H1 (cell line): Measurements from ENCODE around the gene STX8. TPM values are rescaled to one million over a fixed set of nuclear protein-coding genes. Genes with fewer than 3 reads are reported as not detected.

Experiments
- CTCF ChIA-PET: fragments of 300-600 bp; sonication (Branson Sonifier 250); formaldehyde crosslinking; loops from one replicate; lab custom pipeline; 2021; ENCODE audit not compliant: partially characterized antibody; lab: Charles Lee
- POLR2A ChIA-PET: fragments of 300-600 bp; sonication (Branson Sonifier 250); formaldehyde crosslinking; loops from one replicate; lab custom pipeline; 2021; ENCODE audit warnings: inconsistent platforms; ENCODE audit not compliant: partially characterized antibody; lab: Charles Lee
- DNase-seq, 2 experiments: peaks; one replicate each; pipeline versions ENCODE4 v3.0.0 to v3.0.0-alpha.2; 2010 to 2022; ENCODE audit warnings: low spot score in 2 of 2, low read depth in 1 of 2, mixed read lengths in 1 of 2
- FAIRE-seq: peaks from 2 replicates; lab custom pipeline; 2011; peaks lifted over from hg19 to GRCh38; lab: Jason Lieb, UNC
- H2AFZ ChIP-seq: 2 replicates; pipeline ENCODE4 v1.8.1; 2012; ENCODE audit warnings: low read length, inconsistent platforms
- H2AK5ac ChIP-seq: 2 replicates; pipeline ENCODE4 v1.6.1; 2013; ENCODE audit warnings: low read depth, low read length
- H2BK120ac ChIP-seq: replicated peaks from 2 replicates; pipeline ENCODE3; 2013; ENCODE audit warnings: low read depth, low read length, inconsistent platforms
- H2BK12ac ChIP-seq: 2 replicates; pipeline ENCODE4 v1.6.1; 2013; ENCODE audit warnings: low read depth, low read length
- H2BK15ac ChIP-seq: 2 replicates; pipeline ENCODE4 v1.6.1; 2013; ENCODE audit warnings: low read length
- H2BK20ac ChIP-seq: 2 replicates; pipeline ENCODE4 v1.6.1; 2013; ENCODE audit warnings: low read length
- H2BK5ac ChIP-seq: 2 replicates; pipeline ENCODE4 v1.6.1; 2013; ENCODE audit warnings: low read depth, low read length
- H3K14ac ChIP-seq: 2 replicates; pipeline ENCODE4 v1.6.1; 2013; ENCODE audit warnings: inconsistent platforms; ENCODE audit not compliant: insufficient read length
- H3K18ac ChIP-seq: 2 replicates; pipeline ENCODE4 v1.6.1; 2013; ENCODE audit warnings: low read length; ENCODE audit errors: extremely low read depth
- H3K23ac ChIP-seq: 2 replicates; pipeline ENCODE4 v1.6.1; 2013; ENCODE audit warnings: inconsistent platforms; ENCODE audit not compliant: insufficient read length
- H3K23me2 ChIP-seq: 2 replicates; pipeline ENCODE4 v1.6.1; 2013; ENCODE audit warnings: low read depth, low read length
- H3K27ac ChIP-seq: 2 replicates; pipeline ENCODE4 v1.6.1; 2011; ENCODE audit warnings: low read depth, low read length, inconsistent platforms
- H3K27me3 ChIP-seq, 4 experiments: replicated peaks in 1 of 4; 1 replicate in 1 of 4; 2 replicates in 3 of 4; pipeline versions ENCODE4 v1.6.1 to v1.8.1; 2011 to 2013; ENCODE audit warnings: low read length in 3 of 4, mild to moderate bottlenecking in 3 of 4, inconsistent platforms in 2 of 4, mixed read lengths in 2 of 4, moderate library complexity in 1 of 4; ENCODE audit not compliant: control insufficient read depth in 3 of 4, insufficient read depth in 3 of 4; ENCODE audit errors: extremely low read depth in 1 of 4
- H3K36me3 ChIP-seq, 4 experiments: 2 replicates each; pipeline versions ENCODE4 v1.6.1 to v1.8.1; 2011 to 2013; ENCODE audit warnings: mild to moderate bottlenecking in 4 of 4, low read length in 3 of 4, moderate library complexity in 2 of 4, control low read depth in 1 of 4, inconsistent platforms in 1 of 4; ENCODE audit not compliant: insufficient read depth in 4 of 4, control insufficient read depth in 2 of 4
- H3K4ac ChIP-seq: replicated peaks from 2 replicates; pipeline ENCODE3; 2013; ENCODE audit warnings: low read length, low read depth, mixed read lengths, inconsistent platforms; ENCODE audit not compliant: insufficient read length
- H3K4me1 ChIP-seq, 4 experiments: replicated peaks in 1 of 4; 1 replicate in 1 of 4; 2 replicates in 3 of 4; pipeline versions ENCODE4 v1.6.1 to v1.8.1; 2011 to 2013; ENCODE audit warnings: low read length in 3 of 4, inconsistent platforms in 2 of 4, mixed read lengths in 1 of 4; ENCODE audit not compliant: insufficient read depth in 4 of 4, control insufficient read depth in 3 of 4
- H3K4me2 ChIP-seq, 2 experiments: 2 replicates each; pipeline versions ENCODE4 v1.6.1 to v1.8.1; 2011 to 2013; ENCODE audit warnings: low read depth in 2 of 2, low read length in 2 of 2, control low read depth in 1 of 2, inconsistent platforms in 1 of 2, mild to moderate bottlenecking in 1 of 2; ENCODE audit not compliant: insufficient read depth in 1 of 2
- H3K4me3 ChIP-seq, 4 experiments: fragments of 200-600, 300-600 bp in 1 of 4; sonication (generic), shearing (Covaris generic), sonication (Bioruptor Twin) in 1 of 4; 2 replicates each; pipeline versions ENCODE4 v1.5.1 to v1.8.1; 2011 to 2016; ENCODE audit warnings: low read length in 4 of 4, low read depth in 3 of 4, control low read depth in 2 of 4, inconsistent platforms in 2 of 4, mild to moderate bottlenecking in 2 of 4, mixed read lengths in 1 of 4, moderate library complexity in 1 of 4; ENCODE audit not compliant: insufficient read depth in 2 of 4; ENCODE audit errors: extremely low read depth in 1 of 4
- H3K56ac ChIP-seq: replicated peaks from 2 replicates; pipeline ENCODE3; 2013; ENCODE audit warnings: low read depth, mild to moderate bottlenecking, mixed read lengths, low read length, inconsistent platforms; ENCODE audit not compliant: insufficient read length
- H3K79me1 ChIP-seq: 2 replicates; pipeline ENCODE4 v1.6.1; 2013; ENCODE audit warnings: low read depth, low read length, control low read depth
- H3K79me2 ChIP-seq, 2 experiments: 2 replicates each; pipeline versions ENCODE4 v1.6.1 to v1.8.1; 2012 to 2013; ENCODE audit warnings: low read length in 2 of 2, mild to moderate bottlenecking in 2 of 2, inconsistent platforms in 1 of 2; ENCODE audit not compliant: insufficient read depth in 2 of 2, control insufficient read depth in 1 of 2
- H3K9ac ChIP-seq, 4 experiments: replicated peaks in 1 of 4; 1 replicate in 1 of 4; 2 replicates in 3 of 4; pipeline versions ENCODE4 v1.6.1 to v1.8.1; 2011 to 2013; ENCODE audit warnings: low read depth in 3 of 4, low read length in 3 of 4, control low read depth in 2 of 4, mild to moderate bottlenecking in 2 of 4, moderate library complexity in 2 of 4, inconsistent platforms in 1 of 4; ENCODE audit errors: extremely low read depth in 1 of 4
- H3K9me3 ChIP-seq, 2 experiments: 2 replicates each; pipeline versions ENCODE4 v1.6.1 to v1.8.1; 2012 to 2013; ENCODE audit warnings: mild to moderate bottlenecking in 2 of 2, moderate library complexity in 2 of 2, control low read depth in 1 of 2, inconsistent platforms in 1 of 2, low read depth in 1 of 2, low read length in 1 of 2, mixed read lengths in 1 of 2; ENCODE audit not compliant: insufficient read depth in 2 of 2
- H4K20me1 ChIP-seq, 2 experiments: replicated peaks in 1 of 2; 2 replicates each; pipeline versions ENCODE3 to v1.8.1; 2011 to 2013; ENCODE audit warnings: inconsistent platforms in 2 of 2, low read length in 2 of 2, mild to moderate bottlenecking in 1 of 2; ENCODE audit not compliant: insufficient read depth in 2 of 2, control insufficient read depth in 1 of 2
- H4K5ac ChIP-seq: 2 replicates; pipeline ENCODE4 v1.6.1; 2013; ENCODE audit warnings: low read length, low read depth, mixed read lengths, inconsistent platforms; ENCODE audit not compliant: insufficient read length
- H4K8ac ChIP-seq: 2 replicates; pipeline ENCODE4 v1.8.0; 2013; ENCODE audit warnings: mild to moderate bottlenecking, moderate library complexity, low read length, inconsistent platforms; ENCODE audit not compliant: insufficient read depth; ENCODE audit errors: extremely low read depth
- H4K91ac ChIP-seq: replicated peaks from 2 replicates; pipeline ENCODE3; 2013; ENCODE audit warnings: low read length, mixed read lengths, inconsistent platforms; ENCODE audit not compliant: insufficient read length
- JUN ChIP-seq: IDR thresholded peaks from 2 replicates; pipeline ENCODE4 v1.6.1; 2011; ENCODE audit warnings: low read depth, mild to moderate bottlenecking, improper control_type of control experiment, low read length
- KDM1A ChIP-seq: fragments of 200-600, 300-600 bp; sonication (generic); IDR thresholded peaks from 2 replicates; pipeline ENCODE4 v1.7.1; 2016; ENCODE audit warnings: mild to moderate bottlenecking, low read length, borderline replicate concordance
- KDM5A ChIP-seq: fragments of 200-600 bp; IDR thresholded peaks from 2 replicates; pipeline ENCODE4 v1.7.1; 2012; ENCODE audit warnings: mild to moderate bottlenecking, low read length, inconsistent platforms, mixed read lengths
- RBBP5 ChIP-seq: IDR thresholded peaks from 2 replicates; pipeline ENCODE4 v1.7.1; 2012; ENCODE audit warnings: low read depth, mild to moderate bottlenecking, inconsistent platforms, low read length, moderate library complexity, borderline replicate concordance
- RNF2 ChIP-seq: fragments of 200-900, 300-1000 bp; sonication (generic); IDR thresholded peaks from 2 replicates; pipeline ENCODE4 v1.7.1; 2016; ENCODE audit warnings: borderline replicate concordance, low read depth, mild to moderate bottlenecking, antibody characterized with exemption, low read length; ENCODE audit not compliant: poor library complexity, severe bottlenecking; ENCODE audit errors: missing control alignments
- RXRA ChIP-seq: IDR thresholded peaks from 2 replicates; pipeline ENCODE4 v1.6.1; 2011; ENCODE audit warnings: low read depth, mild to moderate bottlenecking, low read length, moderate library complexity; ENCODE audit not compliant: insufficient read depth
- SIN3A ChIP-seq, 2 experiments: IDR thresholded peaks in 1 of 2; conservative IDR thresholded peaks in 1 of 2; 2 replicates each; pipeline ENCODE4 v1.6.1; 2011 to 2012; ENCODE audit warnings: low read length in 2 of 2, improper control_type of control experiment in 1 of 2, low read depth in 1 of 2, mild to moderate bottlenecking in 1 of 2
- SIX5 ChIP-seq: IDR thresholded peaks from 2 replicates; pipeline ENCODE4 v1.6.1; 2011; ENCODE audit warnings: mild to moderate bottlenecking, low read depth, low read length
- SP1 ChIP-seq: IDR thresholded peaks from 2 replicates; pipeline ENCODE4 v1.6.1; 2011; ENCODE audit warnings: low read depth, low read length
- SP4 ChIP-seq: IDR thresholded peaks from 2 replicates; pipeline ENCODE4 v1.6.1; 2012; ENCODE audit warnings: low read length, inconsistent platforms
- SUZ12 ChIP-seq: fragments of 200-600 bp; sonication (generic); IDR thresholded peaks from 2 replicates; pipeline ENCODE4 v1.6.1; 2012; ENCODE audit warnings: mild to moderate bottlenecking, inconsistent platforms, low read length, moderate library complexity, mixed read lengths
- WGBS, 2 experiments: shearing (Covaris generic) in 1 of 2; methylation state at CpG; one replicate each; pipeline versions ENCODE4 v1.1.6 to v1.1.7; 2013 to 2015; ENCODE audit warnings: low lambda C conversion rate in 2 of 2, mixed read lengths in 2 of 2, inconsistent platforms in 1 of 2, low coverage in 1 of 2, missing lambda C conversion rate in 1 of 2; ENCODE audit not compliant: insufficient replicate concordance in 2 of 2, insufficient coverage in 1 of 2, insufficient read length in 1 of 2; ENCODE audit errors: extremely low coverage in 1 of 2, missing lambda C conversion rate in 1 of 2; 5-methylcytosine and 5-hydroxymethylcytosine counted together
- polyA plus RNA-seq, 7 experiments: library from polyadenylated mRNA; depleted of rRNA in 3 of 7; stranded (reverse) in 5 of 7; unstranded in 2 of 7; fragments of >200 nt in 5 of 7; fragments of 200-250 nt in 2 of 7; gene quantifications; 1 replicate in 5 of 7; 2 replicates in 1 of 7; 4 replicates in 1 of 7; pipeline versions ENCODE4 v1.2.1 to v1.2.3, GENCODE V29; 2011 to 2013; ENCODE audit warnings: missing spikeins in 2 of 7, mixed read lengths in 2 of 7
- total RNA-seq: library from RNA; stranded (reverse); fragmentation: NEBNext Ultra II Directional; extraction: Animal tissue kit (Norgen Biotek cat#: 25700); gene quantifications from 2 replicates; pipeline ENCODE4 v1.2.1, GENCODE V29; 2021
- TF ChIP-seq, protein P1 (sequence below): IDR thresholded peaks from 2 replicates; pipeline ENCODE4 v1.6.1; 2012; ENCODE audit warnings: inconsistent platforms

Gene STX8
- total and polyA plus RNA-seq, 2 of the 8 experiments (the other 6 are each of a cell fraction or from before 2014, with no cell fraction given), result 22.8 to 42.5 TPM

DNA sequence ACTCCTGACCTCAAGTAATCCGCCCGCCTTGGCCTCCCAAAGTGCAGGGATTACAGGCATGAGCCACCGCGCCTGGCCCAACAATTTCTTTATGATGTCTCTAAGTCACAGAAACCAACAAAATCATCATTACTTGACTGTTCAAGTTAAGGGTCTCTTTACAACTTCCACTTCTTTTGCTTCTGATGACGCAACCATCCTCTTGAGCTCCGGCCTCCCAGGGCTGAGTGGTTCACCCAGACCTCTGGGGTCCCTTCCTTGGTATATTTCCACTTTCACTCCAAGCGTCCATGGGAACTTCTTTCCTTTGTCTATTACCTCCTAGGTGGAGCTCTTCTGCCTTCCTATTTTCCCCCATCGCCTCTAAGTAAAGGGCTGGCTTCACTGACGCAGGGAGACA is 300.6 kb downstream of the STX8 start:
- H3K4ac ChIP-seq, result no peak overlapping the region
- no peak overlapping the region for H2BK15ac ChIP-seq
- H4K91ac ChIP-seq, result no peak overlapping the region
- H2BK5ac ChIP-seq, result no peak overlapping the region
- no peak overlapping the region for H2BK20ac ChIP-seq
- no peak overlapping the region for H3K18ac ChIP-seq
- WGBS, 2 experiments, result 94% methylated on average over 9 of the region's 9 CpGs; no CpG with 5 or more reads in 1 of the 2 experiments
- H2AK5ac ChIP-seq, result no peak overlapping the region
- H3K4me2 ChIP-seq, result no peak overlapping the region
- H3K56ac ChIP-seq, result no peak overlapping the region
- H3K9me3 ChIP-seq, result no peaks in the 10 kb centered on the region
- H3K4me1 ChIP-seq, result peaks cover 0 to 5% (median 2%) of the 10 kb centered on the region in 4 experiments; a peak in 1 of 7 replicates
- H4K5ac ChIP-seq, result no peak overlapping the region
- H3K9ac ChIP-seq, result no peak overlapping the region
- FAIRE-seq (no peak), DNase-seq (no peak)
- no peak overlapping the region for H2BK12ac ChIP-seq
- H3K14ac ChIP-seq, result no peak overlapping the region
- CTCF ChIA-PET, result interaction anchor here (0.6 to 5.6 kb wide), 4 partner anchors 9 to 53 kb away, joined by 3 to 30 read pairs (median 4); no protein-coding TSS in a partner anchor
- H3K79me2 ChIP-seq, result no peaks in the 10 kb centered on the region
- no peak overlapping the region for H3K27ac ChIP-seq
- H2BK120ac ChIP-seq, result no peak overlapping the region
- POLR2A ChIA-PET, result no interaction called here
- H3K23me2 ChIP-seq, result 0 out of 2 replicates have a peak, but pooled peaks cover 2% of the 10 kb centered on the region
- H2AFZ ChIP-seq, result no peak overlapping the region
- H3K23ac ChIP-seq, result no peak overlapping the region
- H3K79me1 ChIP-seq, result no peaks in the 10 kb centered on the region
- H4K8ac ChIP-seq, result no peak overlapping the region
- H3K36me3 ChIP-seq, result no peaks in the 10 kb centered on the region
- no peaks in the 10 kb centered on the region for H4K20me1 ChIP-seq
- H3K4me3 ChIP-seq, result no peak overlapping the region
- no peaks in the 10 kb centered on the region for H3K27me3 ChIP-seq
- TF ChIP-seq RBBP5 (no peak), SP4 (no peak), SIN3A (conservative IDR thresholded peaks at IDR 0.05 in 1 of 2, IDR thresholded peaks at IDR 0.05 in 1 of 2; ENCODE audit: low read depth in 1 of 2, low read length in 2 of 2) (no peak), KDM5A (no peak), RXRA (no peak), SP1 (no peak), JUN (no peak), KDM1A (no peak), SIX5 (no peak), SUZ12 (no peak), RNF2 (no peak)
- TF ChIP-seq, protein P1, sequence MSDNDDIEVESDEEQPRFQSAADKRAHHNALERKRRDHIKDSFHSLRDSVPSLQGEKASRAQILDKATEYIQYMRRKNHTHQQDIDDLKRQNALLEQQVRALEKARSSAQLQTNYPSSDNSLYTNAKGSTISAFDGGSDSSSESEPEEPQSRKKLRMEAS, result no peak
